ENCODE measurements around the gene DNM2. TPM values are rescaled to one million over a fixed set of nuclear protein-coding genes. Genes with fewer than 3 reads are reported as not detected.
A peak's percentile ranks its signal among the peaks of the same experiment; 100 is the strongest.

DNM2 gene
- total RNA-seq, 1 donor: 102 TPM

DNA sequence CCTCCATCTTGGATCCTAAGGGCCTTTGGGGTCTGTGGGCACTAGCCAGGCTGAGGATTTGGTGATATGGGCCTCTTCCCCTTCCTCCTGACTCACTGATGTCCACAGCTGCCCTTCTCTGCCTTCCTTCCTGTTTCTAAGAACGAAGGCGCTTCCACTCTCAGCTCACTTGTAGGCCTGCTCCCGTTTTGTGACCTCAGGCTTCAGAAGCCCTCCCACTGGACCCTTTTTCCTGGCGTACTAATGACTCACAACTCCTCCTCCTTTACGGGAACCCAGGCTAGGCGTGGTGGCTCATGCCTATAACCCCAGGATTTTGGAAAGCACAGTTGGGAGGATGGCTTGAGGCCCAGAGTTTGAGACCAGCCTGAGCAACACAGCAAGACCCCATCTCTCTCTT, 62.5 kb downstream of the DNM2 start:
- Histone ChIP-seq H3K9me3 (ENCODE audit: low read depth, low read length) (no peaks in the 10 kb centered on the region), H3K27ac (ENCODE audit: low read depth, low read length) (peak overlapping the region; percentile 93), H3K4me3 (ENCODE audit: insufficient read depth, low read length) (no peak overlapping the region), H3K4me1 (ENCODE audit: insufficient read depth, low read length) (peaks cover 11% of the 10 kb centered on the region), H2AFZ (ENCODE audit: low read length) (peak overlapping the region; percentile 15), H3K4me2 (ENCODE audit: insufficient read depth, low read length) (peak overlapping the region; percentile 16), H4K20me1 (ENCODE audit: insufficient read depth, low read length) (no peaks in the 10 kb centered on the region), H3K79me2 (ENCODE audit: insufficient read depth, low read length) (peaks cover 6% of the 10 kb centered on the region), H3K27me3 (ENCODE audit: insufficient read depth, low read length) (no peaks in the 10 kb centered on the region), H3K36me3 (ENCODE audit: insufficient read depth, low read length) (peaks cover 67% of the 10 kb centered on the region)
- TF ChIP-seq, protein P1, sequence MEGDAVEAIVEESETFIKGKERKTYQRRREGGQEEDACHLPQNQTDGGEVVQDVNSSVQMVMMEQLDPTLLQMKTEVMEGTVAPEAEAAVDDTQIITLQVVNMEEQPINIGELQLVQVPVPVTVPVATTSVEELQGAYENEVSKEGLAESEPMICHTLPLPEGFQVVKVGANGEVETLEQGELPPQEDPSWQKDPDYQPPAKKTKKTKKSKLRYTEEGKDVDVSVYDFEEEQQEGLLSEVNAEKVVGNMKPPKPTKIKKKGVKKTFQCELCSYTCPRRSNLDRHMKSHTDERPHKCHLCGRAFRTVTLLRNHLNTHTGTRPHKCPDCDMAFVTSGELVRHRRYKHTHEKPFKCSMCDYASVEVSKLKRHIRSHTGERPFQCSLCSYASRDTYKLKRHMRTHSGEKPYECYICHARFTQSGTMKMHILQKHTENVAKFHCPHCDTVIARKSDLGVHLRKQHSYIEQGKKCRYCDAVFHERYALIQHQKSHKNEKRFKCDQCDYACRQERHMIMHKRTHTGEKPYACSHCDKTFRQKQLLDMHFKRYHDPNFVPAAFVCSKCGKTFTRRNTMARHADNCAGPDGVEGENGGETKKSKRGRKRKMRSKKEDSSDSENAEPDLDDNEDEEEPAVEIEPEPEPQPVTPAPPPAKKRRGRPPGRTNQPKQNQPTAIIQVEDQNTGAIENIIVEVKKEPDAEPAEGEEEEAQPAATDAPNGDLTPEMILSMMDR (IDR thresholded peaks at IDR 0.05; ENCODE audit: extremely low read depth, low read depth, low read length): no peak
- peak; percentile 90 for DNase-seq (ENCODE audit: insufficient read length, low spot score, missing footprints)

DNA sequence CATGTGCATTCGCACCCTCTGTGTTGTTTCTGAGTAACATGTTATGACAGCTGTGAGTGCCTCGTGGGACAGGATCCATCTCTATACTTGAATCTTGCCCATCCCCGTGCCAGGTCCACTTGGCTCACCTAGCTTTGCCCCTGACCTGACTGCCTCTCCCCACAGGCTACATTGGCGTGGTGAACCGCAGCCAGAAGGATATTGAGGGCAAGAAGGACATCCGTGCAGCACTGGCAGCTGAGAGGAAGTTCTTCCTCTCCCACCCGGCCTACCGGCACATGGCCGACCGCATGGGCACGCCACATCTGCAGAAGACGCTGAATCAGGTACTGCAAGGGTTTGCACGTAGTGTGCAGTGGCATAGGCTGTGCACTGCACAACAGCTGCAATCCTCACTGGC, 64.9 kb downstream of the DNM2 start:
- Histone ChIP-seq H3K9me3 (ENCODE audit: low read depth, low read length) (no peaks in the 10 kb centered on the region), H3K4me1 (ENCODE audit: insufficient read depth, low read length) (peaks cover 11% of the 10 kb centered on the region), H3K27me3 (ENCODE audit: insufficient read depth, low read length) (no peaks in the 10 kb centered on the region), H3K4me2 (ENCODE audit: insufficient read depth, low read length) (no peak overlapping the region), H3K79me2 (ENCODE audit: insufficient read depth, low read length) (peaks cover 6% of the 10 kb centered on the region), H4K20me1 (ENCODE audit: insufficient read depth, low read length) (no peaks in the 10 kb centered on the region), H3K27ac (ENCODE audit: low read depth, low read length) (no peak overlapping the region), H3K4me3 (ENCODE audit: insufficient read depth, low read length) (no peak overlapping the region), H2AFZ (ENCODE audit: low read length) (no peak overlapping the region), H3K36me3 (ENCODE audit: insufficient read depth, low read length) (peaks cover 68% of the 10 kb centered on the region)
- TF ChIP-seq, protein P1 (IDR thresholded peaks at IDR 0.05; ENCODE audit: extremely low read depth, low read depth, low read length): no peak
- no peak for DNase-seq (ENCODE audit: insufficient read length, low spot score, missing footprints)

DNA sequence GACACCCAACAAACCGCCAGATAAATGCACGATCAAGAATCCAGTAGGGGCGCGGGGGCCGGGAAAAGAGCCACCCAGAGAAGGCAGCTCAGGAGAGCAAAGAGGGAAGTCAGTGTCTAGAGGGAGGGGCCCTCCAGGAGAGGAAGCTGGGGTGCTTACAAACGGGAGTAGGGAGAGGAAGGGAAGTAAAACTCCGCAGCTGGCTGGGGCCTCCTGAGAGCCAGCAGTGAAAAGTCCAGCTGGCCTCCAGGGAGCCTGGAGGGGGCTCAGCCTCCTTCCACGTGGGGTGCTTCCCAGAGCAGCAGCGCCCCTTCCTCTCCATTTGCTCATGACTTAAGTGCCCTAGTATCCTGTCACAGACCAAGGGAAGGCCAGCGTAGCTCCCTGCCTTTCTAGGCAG, 66.4 kb downstream of the DNM2 start:
- Histone ChIP-seq H3K4me2 (ENCODE audit: insufficient read depth, low read length) (no peak overlapping the region), H3K79me2 (ENCODE audit: insufficient read depth, low read length) (peaks cover 6% of the 10 kb centered on the region), H3K36me3 (ENCODE audit: insufficient read depth, low read length) (peaks cover 70% of the 10 kb centered on the region), H2AFZ (ENCODE audit: low read length) (no peak overlapping the region), H3K27me3 (ENCODE audit: insufficient read depth, low read length) (no peaks in the 10 kb centered on the region), H4K20me1 (ENCODE audit: insufficient read depth, low read length) (no peaks in the 10 kb centered on the region), H3K27ac (ENCODE audit: low read depth, low read length) (no peak overlapping the region), H3K9me3 (ENCODE audit: low read depth, low read length) (no peaks in the 10 kb centered on the region), H3K4me1 (ENCODE audit: insufficient read depth, low read length) (peaks cover 11% of the 10 kb centered on the region), H3K4me3 (ENCODE audit: insufficient read depth, low read length) (no peak overlapping the region)
- DNase-seq (ENCODE audit: insufficient read length, low spot score, missing footprints): no peak
- TF ChIP-seq, protein P1 (IDR thresholded peaks at IDR 0.05; ENCODE audit: extremely low read depth, low read depth, low read length): no peak

DNA sequence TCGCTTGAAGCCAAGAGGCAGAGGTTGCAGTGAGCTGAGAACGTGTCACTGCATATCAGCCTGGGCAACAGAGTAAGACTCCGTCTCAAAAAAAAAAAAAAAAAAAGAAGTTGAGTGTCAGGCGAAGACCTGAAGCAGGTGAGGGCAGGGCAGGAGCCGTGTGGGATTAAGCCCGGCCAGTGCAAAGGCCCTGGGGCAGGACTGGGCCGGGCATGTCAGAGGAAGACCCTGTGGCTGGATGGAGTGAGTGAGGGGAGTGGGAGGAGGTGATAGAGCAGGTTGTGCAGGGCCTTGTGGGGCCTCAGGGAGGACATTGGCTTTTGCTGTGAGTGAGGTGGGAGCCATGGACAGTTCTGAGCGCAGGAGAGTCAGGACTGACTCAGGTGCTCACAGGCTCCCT, 70.3 kb downstream of the DNM2 start:
- H3K4me2 ChIP-seq (ENCODE audit: insufficient read depth, low read length): no peak overlapping the region
- no peak overlapping the region for H2AFZ ChIP-seq (ENCODE audit: low read length)
- H3K79me2 ChIP-seq (ENCODE audit: insufficient read depth, low read length): peaks cover 2% of the 10 kb centered on the region
- no peak overlapping the region for H3K4me3 ChIP-seq (ENCODE audit: insufficient read depth, low read length)
- H3K27ac ChIP-seq (ENCODE audit: low read depth, low read length): no peak overlapping the region
- H3K27me3 ChIP-seq (ENCODE audit: insufficient read depth, low read length): no peaks in the 10 kb centered on the region
- H3K36me3 ChIP-seq (ENCODE audit: insufficient read depth, low read length): peaks cover 74% of the 10 kb centered on the region
- no peaks in the 10 kb centered on the region for H3K9me3 ChIP-seq (ENCODE audit: low read depth, low read length)
- TF ChIP-seq, protein P1 (IDR thresholded peaks at IDR 0.05; ENCODE audit: extremely low read depth, low read depth, low read length): no peak
- no peaks in the 10 kb centered on the region for H3K4me1 ChIP-seq (ENCODE audit: insufficient read depth, low read length)
- no peak for DNase-seq (ENCODE audit: insufficient read length, low spot score, missing footprints)
- peaks cover 3% of the 10 kb centered on the region for H4K20me1 ChIP-seq (ENCODE audit: insufficient read depth, low read length)

Measured in osteoblast (primary cell).